RCC 7860 (cell line): ENCODE results near the gene SEMA6B.
"Not testable (repeated sequence)": the region's sequence is repeated elsewhere in the genome, so short reads cannot be mapped to it uniquely, and the experiment has no call there.

Experiments used
- DNase-seq: peaks from one replicate; pipeline ENCODE4 v3.0.0-alpha.2; 2015; ENCODE audit warnings: low spot score
- FAIRE-seq: peaks from 2 replicates; lab custom pipeline; 2012; peaks lifted over from hg19 to GRCh38; lab: Jason Lieb, UNC

Gene SEMA6B

GRCh38 chr19:4531562-4532165 is 27.8 kb downstream of the SEMA6B start:
- DNase-seq, result no peak
- FAIRE-seq, result no peak

- DNase-seq (no peak), FAIRE-seq (no peak)
These were observed 29.5 kb downstream of the SEMA6B start for GRCh38 chr19:4529924-4530522.

- DNase-seq, result no peak
- no peak for FAIRE-seq
These were observed 30.6 kb downstream of the SEMA6B start for GRCh38 chr19:4528843-4529242.

- FAIRE-seq, DNase-seq: not testable (repeated sequence)
These were observed 32.1 kb downstream of the SEMA6B start for GRCh38 chr19:4527377-4527776.

GRCh38 chr19:4525563-4526002 is 33.9 kb downstream of the SEMA6B start:
- DNase-seq (no peak), FAIRE-seq (no peak)

GRCh38 chr19:4524808-4525562 is 34.5 kb downstream of the SEMA6B start:
- DNase-seq (peak; percentile 33), FAIRE-seq (no peak)

- peak; percentile 13 for DNase-seq
- no peak for FAIRE-seq
These were observed 36.0 kb downstream of the SEMA6B start for GRCh38 chr19:4523306-4524110.

- FAIRE-seq (no peak), DNase-seq (no peak)
These were observed 37.0 kb downstream of the SEMA6B start for GRCh38 chr19:4522291-4523002.

- FAIRE-seq, result no peak
- no peak for DNase-seq
These were observed 37.6 kb downstream of the SEMA6B start for GRCh38 chr19:4521888-4522242.

- peak; percentile 31 for DNase-seq
- FAIRE-seq, result no peak
These were observed 38.2 kb downstream of the SEMA6B start for GRCh38 chr19:4521170-4521887.

GRCh38 chr19:4519521-4520277 is 39.8 kb downstream of the SEMA6B start:
- FAIRE-seq, result no peak
- no peak for DNase-seq

- FAIRE-seq (no peak), DNase-seq (no peak)
These were observed 40.4 kb downstream of the SEMA6B start for GRCh38 chr19:4519172-4519496.

GRCh38 chr19:4518345-4519171 is 40.9 kb downstream of the SEMA6B start, which contains the start of gene PLIN4:
Gene PLIN4 (minus strand): TSS chr19:4518486. CDS start chr19:4518272, 214 bp downstream.
- DNase-seq (no peak), FAIRE-seq (no peak)

- DNase-seq, result no peak
- FAIRE-seq, result no peak
These were observed 41.9 kb downstream of the SEMA6B start for GRCh38 chr19:4517451-4518057.

GRCh38 chr19:4516939-4517300 is 42.6 kb downstream of the SEMA6B start:
- DNase-seq, result no peak
- no peak for FAIRE-seq

- FAIRE-seq (no peak), DNase-seq (no peak)
These were observed 43.1 kb downstream of the SEMA6B start for GRCh38 chr19:4516199-4516938.

- FAIRE-seq (no peak), DNase-seq (no peak)
These were observed 43.8 kb downstream of the SEMA6B start for GRCh38 chr19:4515732-4516131.
